Astrocyte of the cerebellum (primary cell): ENCODE measurements around the gene KCTD7.
"Not testable (repeated sequence)": the region's sequence is repeated elsewhere in the genome, so short reads cannot be mapped to it uniquely, and the experiment has no call there.

ENCODE experiments used
- DNase-seq: peaks from one replicate; pipeline ENCODE4 v3.0.0-alpha.2; 2011; ENCODE audit warnings: low read depth
- H3K4me3 ChIP-seq: 2 replicates; pipeline ENCODE4 v1.5.1; 2011; ENCODE audit warnings: mild to moderate bottlenecking, low read depth, low read length, moderate library complexity
- in situ Hi-C: cut with HindIII; loops from 2 replicates; pipeline ENCODE4 v1.10.0; 2017; ENCODE audit warnings: low sequenced_read_pairs
- TF ChIP-seq, protein P1 (sequence below): IDR thresholded peaks from 2 replicates; pipeline ENCODE4 v1.5.1; 2012; ENCODE audit warnings: low read length, low read depth, moderate library complexity, mild to moderate bottlenecking; ENCODE audit errors: missing control alignments

The KCTD7 gene

DNA sequence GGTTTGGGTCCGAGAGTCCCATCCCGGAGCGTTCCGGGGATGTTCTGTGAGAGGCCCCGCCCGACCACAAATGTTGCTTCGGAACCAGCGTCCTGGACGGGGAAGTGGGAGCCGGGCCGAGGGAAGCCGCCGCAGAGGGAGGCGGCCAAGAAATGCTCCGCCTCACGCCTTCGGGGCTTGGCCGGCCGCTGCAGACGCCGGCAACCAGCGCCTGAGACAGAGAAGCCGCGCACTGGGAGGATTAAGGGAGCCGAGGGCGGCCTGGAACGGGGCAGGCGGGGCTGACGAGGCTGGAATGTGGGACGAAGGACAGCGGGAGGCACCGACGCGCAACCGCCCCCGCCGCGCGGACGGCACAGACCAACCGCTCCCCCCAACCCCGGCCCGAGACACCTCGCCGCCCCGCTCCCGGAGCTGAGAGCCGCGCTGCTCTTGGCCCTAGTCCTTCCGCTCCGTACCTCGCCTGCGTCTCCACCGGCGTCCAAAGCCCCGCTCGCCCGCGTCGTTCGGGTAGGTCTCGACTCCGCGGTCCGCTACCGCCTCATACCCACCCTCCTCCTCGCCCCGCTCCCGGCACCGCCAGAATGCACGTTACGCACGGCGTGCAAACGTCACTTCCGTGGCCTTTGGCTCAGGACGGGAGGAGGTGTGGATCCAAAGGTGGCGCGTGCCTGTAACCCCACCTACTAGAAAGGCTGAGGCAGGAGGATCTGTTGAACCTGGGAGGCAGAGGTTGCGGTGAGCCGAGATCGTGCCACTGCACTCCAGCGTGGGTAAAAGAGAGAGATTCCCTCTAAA is 36.7 kb upstream of the KCTD7 start:
- in situ Hi-C loops, result no loop called here
- TF ChIP-seq, protein P1, sequence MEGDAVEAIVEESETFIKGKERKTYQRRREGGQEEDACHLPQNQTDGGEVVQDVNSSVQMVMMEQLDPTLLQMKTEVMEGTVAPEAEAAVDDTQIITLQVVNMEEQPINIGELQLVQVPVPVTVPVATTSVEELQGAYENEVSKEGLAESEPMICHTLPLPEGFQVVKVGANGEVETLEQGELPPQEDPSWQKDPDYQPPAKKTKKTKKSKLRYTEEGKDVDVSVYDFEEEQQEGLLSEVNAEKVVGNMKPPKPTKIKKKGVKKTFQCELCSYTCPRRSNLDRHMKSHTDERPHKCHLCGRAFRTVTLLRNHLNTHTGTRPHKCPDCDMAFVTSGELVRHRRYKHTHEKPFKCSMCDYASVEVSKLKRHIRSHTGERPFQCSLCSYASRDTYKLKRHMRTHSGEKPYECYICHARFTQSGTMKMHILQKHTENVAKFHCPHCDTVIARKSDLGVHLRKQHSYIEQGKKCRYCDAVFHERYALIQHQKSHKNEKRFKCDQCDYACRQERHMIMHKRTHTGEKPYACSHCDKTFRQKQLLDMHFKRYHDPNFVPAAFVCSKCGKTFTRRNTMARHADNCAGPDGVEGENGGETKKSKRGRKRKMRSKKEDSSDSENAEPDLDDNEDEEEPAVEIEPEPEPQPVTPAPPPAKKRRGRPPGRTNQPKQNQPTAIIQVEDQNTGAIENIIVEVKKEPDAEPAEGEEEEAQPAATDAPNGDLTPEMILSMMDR, result no peak
- peak overlapping the region; percentile 95 for H3K4me3 ChIP-seq
- DNase-seq, result peak; percentile 68

DNA sequence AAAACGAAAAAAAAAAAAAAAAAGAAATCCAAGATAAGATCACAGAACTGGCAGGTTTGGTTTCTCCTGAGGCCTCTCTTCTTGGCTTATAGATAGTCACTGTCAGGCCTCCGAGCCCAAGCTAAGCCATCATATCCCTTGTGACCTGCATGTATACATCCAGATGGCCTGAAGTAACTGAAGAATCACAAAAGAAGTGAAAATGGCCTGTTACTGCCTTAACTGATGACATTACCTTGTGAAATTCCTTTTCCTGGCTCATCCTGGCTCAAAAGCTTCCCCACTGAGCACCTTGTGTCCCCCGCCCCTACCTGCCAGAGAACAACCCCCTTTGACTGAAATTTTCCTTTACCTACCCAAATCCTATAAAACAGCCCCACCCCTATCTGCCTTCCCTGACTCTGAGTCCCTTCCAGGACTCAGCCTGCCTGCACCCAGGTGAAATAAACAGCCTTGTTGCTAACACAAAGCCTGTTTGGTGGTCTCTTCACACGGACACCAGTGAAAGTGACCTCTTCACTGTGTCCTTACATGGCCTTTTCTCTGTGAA is 36.0 kb upstream of the KCTD7 start:
- in situ Hi-C loops, DNase-seq: not testable (repeated sequence)
- H3K4me3 ChIP-seq, result peak overlapping the region; percentile 95

DNA sequence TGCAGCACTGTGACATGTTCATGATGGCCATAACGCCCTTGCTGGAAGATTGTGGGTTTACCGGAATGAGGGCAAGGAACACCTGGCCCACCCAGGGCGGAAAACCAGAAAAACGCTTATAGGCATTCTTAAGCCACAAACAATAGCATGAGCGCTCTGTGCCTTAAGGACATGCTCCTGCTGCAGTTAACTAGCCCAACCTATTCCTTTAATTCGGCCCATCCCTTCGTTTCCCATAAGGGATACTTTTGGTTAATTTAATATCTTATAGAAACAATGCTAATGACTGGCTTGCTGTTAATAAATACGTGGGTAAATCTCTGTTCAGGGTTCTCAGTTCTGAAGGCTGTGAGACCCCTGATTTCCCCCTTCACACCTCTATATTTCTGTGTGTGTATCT is 34.6 kb upstream of the KCTD7 start:
- H3K4me3 ChIP-seq, DNase-seq, in situ Hi-C loops: not testable (repeated sequence)

DNA sequence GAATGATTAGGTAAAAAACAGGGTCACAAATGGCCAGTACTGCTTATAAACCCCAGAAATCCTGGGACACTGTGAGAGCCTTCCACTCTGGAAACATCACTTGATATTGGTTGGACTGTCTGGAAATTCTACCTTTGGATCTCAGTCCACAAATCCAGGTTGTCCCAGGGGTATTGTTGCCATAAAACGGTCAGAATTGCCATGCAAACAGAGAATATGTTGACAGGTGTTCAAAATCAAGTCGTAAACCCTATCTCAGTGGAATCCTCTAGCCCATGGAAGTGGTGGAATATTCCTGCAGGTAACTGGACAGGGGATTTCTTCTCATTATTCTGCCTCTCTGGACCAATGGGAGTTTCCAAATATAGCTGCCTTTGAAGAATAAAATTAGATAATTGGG is 31.2 kb upstream of the KCTD7 start:
- no peak for DNase-seq
- in situ Hi-C loops, result no loop called here
- H3K4me3 ChIP-seq, result no peak overlapping the region
- TF ChIP-seq, protein P1, result no peak

DNA sequence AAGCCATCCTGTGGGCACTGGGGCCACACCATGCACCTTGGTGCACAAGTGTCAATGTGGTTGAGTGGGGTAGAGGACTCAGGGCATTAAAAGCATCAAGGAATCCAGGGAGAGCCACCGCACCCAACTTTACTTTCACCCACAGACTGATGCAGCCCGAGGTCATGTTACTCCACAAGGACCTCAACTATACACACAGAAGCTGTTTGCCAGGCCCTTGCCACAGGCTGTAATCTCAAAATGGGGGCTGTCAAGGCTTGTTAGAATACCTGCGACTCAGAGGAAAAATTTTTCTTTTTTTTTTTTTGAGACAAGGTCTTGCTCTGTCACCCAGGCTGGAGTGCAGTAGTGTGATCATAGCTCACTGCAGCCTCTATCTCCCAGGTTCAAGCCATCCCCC is 26.5 kb upstream of the KCTD7 start:
- TF ChIP-seq, protein P1, result no peak
- in situ Hi-C loops, result no loop called here
- H3K4me3 ChIP-seq, result no peak overlapping the region
- no peak for DNase-seq

DNA sequence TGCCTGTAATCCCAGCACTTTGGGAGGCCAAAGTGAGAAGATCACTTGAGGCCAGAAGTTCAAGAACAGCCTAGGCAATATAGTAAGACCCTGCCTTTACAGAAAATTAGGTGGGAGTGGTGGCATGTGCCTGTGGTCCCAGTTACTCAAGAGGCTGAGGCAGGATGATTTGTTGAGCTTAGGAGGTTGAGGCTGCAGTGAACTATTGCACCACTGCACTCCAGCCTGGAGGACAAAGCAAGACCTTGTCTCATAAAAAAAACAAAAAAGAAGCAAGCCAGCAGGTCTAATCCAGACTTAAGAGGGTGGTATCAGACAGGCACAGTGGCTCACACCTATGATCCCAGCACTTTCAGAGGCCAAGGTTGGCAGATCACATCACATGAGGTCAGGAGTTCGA is 24.5 kb upstream of the KCTD7 start:
- no peak for DNase-seq
- in situ Hi-C loops, result no loop called here
- no peak overlapping the region for H3K4me3 ChIP-seq
- TF ChIP-seq, protein P1, result no peak

DNA sequence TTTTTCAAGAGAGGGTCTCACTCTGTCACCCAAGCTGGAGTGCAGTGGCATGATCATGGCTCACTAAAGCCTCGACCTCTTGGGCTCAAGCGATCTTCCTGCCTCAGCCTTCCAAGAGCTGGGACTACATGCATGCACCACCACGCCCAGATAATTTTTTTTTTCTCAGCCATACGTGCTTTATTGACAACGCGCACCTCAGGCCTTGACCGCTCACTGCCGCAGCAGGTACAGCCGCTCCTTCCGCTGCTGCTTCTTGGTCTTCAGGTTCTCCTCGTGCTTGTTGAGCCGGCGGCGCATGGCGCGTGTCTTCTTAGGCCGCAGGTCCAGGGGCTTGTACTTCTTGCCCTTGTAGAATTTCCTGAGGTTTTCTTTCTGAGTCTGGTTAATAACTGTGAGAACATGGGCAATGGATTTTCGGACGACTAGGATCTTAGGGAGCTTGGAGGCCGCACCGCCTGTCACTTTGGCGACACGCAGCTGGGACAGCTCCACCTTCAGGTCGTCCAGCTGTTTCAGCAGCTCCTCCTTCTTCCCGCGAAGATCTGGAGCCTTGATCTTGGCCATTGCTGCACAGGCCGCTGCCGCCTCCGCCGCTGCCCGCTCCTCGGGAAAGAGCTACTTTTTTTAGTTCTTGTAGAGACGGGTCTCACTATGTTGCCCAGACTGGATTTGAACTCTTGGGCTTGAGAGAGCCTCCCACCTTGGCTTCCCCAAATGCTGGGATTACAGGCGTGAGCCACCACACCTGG is 22.0 kb upstream of the KCTD7 start:
- in situ Hi-C loops, DNase-seq, H3K4me3 ChIP-seq: not testable (repeated sequence)

DNA sequence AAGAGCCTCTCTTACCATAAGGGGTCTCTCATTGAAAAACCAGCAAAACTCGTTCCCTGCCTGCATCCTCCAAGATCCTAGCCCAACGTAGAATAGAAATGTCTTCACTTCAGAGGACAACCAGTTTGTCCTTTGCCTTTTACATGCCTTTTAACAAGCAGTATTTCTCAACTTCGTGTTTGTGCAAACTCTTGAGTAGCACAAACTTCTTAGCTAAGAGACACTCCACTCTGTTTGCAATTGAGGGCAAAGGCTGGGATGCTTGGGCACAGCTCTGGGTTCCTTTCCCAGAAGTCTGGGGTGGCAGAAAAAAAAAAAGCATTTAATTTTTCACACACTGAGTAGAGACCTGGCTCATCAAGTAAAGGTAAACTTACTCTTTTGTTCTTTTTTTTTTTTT is 19.5 kb upstream of the KCTD7 start:
- TF ChIP-seq, protein P1, result no peak
- no peak overlapping the region for H3K4me3 ChIP-seq
- no peak for DNase-seq
- in situ Hi-C loops, result no loop called here

DNA sequence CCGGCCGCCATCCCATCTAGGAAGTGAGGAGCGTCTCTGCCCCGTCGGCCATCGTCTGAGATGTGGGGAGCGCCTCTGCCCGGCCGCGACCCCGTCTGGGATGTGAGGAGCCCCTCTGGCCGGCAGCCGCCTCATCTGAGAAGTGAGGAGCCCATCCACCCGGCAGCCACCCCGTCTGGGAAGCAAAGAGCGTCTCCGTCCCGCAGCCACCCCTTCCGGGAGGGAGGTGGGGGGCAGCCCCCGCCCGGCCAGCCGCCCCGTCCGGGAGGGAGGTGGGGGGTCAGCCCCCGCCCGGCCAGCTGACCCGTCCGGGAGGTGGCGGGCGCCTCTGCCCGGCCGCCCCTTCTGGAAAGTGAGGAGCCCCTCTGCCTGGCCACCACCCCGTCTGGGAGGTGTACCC is 14.1 kb upstream of the KCTD7 start:
- DNase-seq, H3K4me3 ChIP-seq, in situ Hi-C loops: not testable (repeated sequence)
